GM19238 (cell line): ENCODE data around the gene BET1L.
"Not testable (repeated sequence)": the region's sequence is repeated elsewhere in the genome, so short reads cannot be mapped to it uniquely, and the experiment has no call there.

ENCODE experiments used
- DNase-seq: peaks from one replicate; pipeline ENCODE4 v3.0.0; 2011; ENCODE audit warnings: low spot score; ENCODE audit not compliant: insufficient read length

Gene BET1L, protein sequence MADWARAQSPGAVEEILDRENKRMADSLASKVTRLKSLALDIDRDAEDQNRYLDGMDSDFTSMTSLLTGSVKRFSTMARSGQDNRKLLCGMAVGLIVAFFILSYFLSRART

DNA sequence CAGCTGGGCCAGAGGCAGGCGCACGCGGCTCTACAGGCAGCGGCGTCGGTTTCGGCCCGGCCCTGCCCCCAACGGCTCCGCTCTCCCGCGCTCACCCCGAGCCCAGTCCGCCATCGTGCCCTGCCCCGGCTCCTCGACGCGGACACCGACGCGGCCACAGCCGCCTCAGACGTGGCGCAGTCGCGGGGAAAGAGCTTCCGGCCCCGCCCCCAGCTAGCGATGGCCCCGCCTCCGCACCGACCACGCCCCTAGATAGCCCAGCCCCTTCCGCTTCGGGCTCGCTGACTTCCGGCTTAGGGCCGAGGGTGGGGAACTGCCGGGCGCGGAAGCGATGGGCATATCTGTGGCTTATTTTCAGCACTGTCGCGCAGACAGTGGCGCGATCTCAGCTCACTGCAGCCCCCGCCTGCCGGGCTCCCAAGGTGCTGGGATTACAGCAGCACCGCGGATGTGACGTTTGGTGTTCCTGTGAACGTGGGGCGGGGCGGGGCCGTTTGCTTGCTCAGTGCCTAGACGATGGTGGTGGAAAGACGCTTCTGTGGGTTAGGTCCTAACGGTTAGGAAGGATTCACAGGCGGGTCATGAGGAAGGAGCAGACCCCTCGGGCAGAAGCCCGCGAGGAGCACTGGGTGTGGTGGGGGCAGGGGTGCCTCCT, at the start of gene BET1L, which contains the start of gene RIC8A:
Gene BET1L, minus strand, starts transcription at position 192 of the 655 bp plus-strand sequence. Its CDS starts 78 bp downstream, at position 114.
Gene RIC8A, plus strand, starts transcription at position 501 of the 655 bp plus-strand sequence. CDS start 1,147 bp downstream, outside the sequence.
- peak; percentile 96 for DNase-seq

DNA sequence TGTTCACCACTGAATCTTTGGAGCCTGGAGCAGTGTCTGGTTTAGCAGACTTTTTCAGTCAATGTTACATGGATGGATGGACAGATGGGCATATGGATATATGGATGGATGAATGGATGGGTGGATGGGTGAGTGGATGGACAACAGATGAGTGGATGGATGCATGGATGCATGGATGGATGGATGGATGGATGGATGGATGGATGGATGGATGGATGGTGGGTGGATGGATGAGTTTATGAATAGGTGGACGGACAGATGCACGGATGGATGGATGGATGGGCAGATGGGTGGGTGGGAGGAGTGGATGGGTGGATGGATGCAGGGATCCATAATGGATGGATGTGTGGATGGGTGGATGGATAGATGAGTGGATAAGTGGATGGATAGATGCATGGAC, 48.6 kb upstream of the BET1L start:
- DNase-seq, result no peak

DNA sequence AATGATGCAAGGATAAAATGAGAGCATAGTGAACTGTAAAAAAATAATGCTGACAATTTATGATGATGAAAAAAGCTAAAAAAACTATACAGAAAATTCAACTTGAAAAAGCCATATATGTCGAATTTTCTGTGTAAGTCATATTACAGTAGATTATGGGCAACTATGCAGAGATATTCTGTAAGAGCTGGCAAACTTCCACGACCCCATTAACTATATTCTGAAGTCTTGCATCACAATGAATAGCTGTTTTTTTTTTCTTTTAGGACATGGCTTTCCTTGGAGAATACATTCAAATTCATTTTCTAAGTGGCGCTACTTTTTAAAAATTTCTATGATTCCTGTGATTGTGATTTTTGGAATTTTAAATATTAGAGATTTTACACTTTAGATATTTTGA, 48.0 kb upstream of the BET1L start:
- no peak for DNase-seq

DNA sequence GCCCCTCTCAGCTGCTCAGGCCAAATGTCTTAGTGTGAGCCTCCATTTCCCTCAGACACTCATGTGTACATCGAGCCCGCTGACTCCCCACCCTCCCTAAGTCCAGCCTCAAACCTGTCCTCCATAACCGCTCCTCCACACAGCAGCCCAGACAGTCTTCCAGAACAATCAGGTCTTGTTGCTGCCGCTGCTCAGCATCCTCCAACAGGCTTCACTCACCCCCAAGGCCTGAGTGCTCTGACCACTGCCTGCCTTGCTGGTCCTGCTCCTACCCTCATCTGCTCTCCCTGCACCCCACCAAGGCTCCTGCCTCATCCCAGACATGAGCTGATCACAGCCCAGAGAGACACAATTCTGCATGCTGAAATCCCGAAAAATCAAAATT, 46.7 kb upstream of the BET1L start:
- no peak for DNase-seq

DNA sequence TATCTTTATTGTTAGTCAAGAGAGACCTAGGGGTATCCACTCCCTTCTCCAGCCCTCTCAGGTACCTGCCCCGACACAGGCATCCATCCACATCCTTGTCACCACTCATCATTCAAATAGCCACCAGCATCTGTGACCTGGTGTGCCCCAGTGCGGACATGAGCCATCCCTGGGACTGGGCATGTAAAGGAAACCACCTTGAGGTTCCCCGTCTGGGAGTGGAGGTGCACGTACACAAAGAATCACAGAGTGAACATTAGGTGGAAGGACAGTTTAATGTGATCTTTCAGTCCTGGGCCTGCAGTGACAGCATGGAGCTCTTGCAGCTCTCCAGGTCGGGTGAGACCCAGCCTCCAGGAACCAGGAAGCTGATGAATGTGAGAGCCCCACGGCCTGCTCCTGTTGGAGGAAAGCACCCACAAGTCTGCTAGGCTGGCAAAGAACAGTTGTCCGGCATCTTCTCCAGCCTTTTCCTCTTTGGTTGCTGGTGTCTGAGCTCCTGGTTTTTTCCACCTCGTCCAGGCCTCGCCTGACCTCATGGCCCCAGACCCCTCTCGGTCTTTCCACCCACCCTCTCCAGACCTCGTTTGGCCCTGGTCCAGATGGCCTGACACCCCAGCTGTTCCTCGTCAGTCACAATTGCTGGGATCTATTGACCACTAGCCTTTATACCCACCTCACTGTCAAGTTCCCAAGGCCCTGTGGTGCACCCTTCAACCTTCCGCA, 46.1 kb upstream of the BET1L start:
- no peak for DNase-seq

DNA sequence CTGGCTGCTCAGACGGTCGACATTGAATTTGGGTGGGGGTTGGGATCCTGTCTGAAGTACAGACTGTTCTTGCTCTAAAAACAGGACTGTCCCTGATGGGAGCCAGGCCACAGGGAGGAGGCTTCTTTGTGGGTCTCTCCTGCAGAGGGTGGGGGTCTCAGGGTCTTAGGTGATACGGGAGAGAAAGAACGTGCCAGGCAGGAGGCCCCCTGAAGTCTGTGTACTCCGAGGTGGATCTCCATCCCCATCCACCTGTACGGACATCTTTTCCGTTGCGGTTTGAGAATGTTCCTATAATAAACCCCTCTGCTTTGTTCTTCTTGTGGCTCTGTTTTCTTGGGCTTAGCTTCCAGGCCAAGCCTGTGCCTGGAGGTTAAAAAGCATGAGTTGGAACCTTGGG, 45.5 kb upstream of the BET1L start:
- no peak for DNase-seq

DNA sequence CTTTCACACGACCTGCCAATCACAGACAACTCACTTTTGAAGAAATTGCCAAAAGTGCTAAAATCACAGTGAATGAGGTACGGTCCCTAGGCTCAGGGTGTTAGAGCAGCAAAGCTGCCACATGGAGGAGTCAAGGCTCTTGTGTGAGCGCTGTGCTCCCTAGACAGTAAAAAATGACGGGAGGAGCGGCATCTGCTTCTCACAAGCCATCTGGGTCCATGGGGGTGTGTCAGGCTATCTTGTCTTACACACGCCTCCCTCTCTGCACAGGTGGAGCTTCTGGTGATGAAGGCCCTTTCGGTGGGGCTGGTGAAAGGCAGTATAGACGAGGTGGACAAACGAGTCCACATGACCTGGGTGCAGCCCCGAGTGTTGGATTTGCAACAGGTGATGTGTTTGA, 44.4 kb upstream of the BET1L start:
- no peak for DNase-seq

DNA sequence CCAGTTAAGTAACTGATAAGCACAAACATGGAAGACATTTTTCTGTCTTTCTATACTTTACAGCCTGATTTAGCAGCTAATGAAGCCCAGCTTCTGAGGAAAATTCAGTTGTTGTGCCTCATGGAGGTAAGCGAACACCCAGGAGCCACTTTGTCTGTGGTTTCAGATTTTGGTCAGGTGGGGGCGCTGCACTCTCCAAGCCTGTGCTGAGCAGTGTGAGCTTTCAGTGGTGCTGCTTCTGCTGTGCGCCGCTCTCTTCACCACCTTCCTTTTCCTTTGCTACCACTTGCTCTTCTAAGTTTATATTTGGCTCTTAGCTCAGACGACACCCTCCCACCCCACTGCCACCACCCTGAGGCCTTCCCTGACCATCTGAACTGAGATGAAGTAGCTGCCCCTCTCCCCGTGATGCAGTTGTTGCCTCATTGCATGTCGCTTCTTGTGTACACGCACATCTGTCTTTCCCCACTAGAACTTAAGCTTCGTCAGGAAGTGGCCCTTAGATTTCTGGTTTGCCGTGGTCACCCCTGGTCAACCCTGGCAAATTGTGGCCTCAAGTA, 43.6 kb upstream of the BET1L start:
- no peak for DNase-seq

DNA sequence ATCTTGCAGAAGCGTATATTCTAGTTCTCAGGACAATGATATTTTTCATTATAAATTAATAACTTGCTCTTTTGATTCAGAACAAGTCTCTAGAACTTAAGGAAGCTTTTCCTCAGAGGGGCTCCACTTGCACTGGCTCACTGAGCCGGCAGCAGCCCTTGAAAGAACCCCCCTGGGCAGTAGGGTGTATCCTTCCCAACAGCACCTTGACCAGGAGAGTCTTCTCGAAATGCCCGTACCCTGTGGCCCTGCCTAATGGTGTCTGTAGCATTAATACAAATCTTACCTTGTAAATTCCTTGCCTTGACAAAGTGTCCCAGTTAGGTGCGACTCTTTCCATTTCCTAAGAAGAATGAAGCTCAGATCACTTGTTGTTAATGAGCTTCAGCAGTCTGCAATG, 43.1 kb upstream of the BET1L start:
- DNase-seq, result no peak

DNA sequence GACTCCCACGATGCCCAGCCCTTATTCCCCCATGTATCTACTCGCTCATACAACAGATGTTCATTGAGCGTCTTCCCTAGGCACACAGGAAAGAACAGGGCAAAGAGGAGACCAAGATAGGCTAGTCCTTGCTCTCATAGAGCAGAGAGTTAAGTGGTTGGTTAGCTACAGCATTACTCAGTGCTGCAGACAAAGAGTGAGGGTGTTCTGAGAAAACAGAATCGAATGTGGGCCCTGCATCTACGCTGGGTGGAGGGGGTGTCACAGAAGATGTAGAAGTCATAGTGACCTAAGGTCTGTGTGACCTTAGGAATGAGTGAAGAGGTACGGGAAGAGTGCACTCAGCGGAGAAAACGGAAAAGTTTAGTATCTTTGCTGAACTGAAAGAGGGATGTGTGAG, 41.9 kb upstream of the BET1L start:
- DNase-seq, result no peak

DNA sequence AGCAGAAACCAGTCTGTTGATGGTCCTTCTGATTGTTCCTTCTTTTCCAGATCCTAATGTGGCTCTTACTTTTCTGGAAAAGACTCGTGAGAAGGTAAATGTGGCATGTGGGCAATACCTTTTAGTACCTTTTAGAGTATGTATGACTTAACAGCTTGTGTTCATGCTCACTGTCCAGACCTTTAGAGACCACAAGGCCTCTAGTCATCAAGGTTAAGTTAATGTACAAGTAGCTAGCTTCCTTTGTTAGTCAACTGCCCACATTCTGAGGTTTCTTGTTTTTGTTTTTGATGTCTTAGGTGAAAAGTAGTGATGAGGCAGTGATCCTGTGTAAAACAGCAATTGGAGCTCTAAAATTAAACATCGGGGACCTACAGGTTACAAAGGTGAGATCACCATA, 37.2 kb upstream of the BET1L start:
- no peak for DNase-seq

DNA sequence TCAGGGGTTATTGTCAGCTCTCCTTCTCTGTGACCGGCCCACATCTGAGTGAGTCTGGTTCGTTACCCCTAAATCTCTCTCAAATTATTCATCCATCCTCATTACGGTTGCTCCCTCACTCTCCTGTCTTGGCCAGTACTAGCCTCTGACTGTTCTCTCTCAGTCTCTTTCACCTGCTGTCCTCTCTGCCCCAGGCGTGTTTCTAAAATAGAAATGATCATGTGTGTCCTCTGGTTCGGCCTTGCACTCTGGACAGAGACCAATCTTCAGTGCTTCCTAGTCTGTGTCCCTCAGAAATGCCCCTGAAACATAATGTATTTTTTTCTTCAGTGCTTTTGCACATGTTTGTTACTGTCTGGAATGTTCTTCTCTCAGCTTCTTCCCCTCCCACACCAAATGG, 34.4 kb upstream of the BET1L start:
- no peak for DNase-seq

DNA sequence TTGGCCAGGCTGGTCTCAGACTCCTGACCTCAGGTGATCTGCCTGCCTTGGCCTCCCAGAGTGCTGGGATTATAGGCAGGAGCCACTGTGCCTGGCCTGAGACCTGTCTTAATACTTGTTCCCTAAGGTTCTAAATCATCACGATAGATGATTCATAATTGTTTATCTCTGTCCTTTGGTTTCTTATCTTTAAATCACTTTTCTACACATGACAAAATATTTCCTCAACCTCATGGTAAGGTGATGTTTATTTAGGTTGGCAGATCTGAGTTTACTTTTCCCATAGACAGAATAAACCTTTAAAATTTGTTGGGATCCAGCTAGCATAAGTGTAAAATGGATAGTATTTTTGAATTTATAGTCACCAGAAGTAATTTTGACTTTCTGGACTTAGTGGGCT, 33.1 kb upstream of the BET1L start:
- no peak for DNase-seq

DNA sequence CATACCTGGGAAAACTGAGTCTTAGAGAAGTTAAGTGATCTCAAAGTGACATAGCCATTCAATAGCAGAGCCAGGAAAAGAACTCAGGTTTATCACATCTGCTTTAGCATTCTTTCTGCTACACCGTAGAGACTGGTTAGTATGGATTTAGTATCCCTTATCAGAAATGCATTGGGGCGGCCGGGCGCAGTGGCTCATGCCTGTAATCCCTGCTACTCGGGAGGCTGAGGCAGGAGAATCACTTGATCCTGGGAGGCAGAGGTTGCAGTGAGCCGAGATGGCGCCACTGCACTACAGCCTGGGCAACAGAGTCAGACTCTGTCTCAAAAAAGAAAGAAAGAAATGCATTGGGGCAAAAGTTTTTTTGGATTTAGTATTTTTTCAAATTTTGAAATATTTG, 31.1 kb upstream of the BET1L start:
- DNase-seq, result not testable (repeated sequence)

DNA sequence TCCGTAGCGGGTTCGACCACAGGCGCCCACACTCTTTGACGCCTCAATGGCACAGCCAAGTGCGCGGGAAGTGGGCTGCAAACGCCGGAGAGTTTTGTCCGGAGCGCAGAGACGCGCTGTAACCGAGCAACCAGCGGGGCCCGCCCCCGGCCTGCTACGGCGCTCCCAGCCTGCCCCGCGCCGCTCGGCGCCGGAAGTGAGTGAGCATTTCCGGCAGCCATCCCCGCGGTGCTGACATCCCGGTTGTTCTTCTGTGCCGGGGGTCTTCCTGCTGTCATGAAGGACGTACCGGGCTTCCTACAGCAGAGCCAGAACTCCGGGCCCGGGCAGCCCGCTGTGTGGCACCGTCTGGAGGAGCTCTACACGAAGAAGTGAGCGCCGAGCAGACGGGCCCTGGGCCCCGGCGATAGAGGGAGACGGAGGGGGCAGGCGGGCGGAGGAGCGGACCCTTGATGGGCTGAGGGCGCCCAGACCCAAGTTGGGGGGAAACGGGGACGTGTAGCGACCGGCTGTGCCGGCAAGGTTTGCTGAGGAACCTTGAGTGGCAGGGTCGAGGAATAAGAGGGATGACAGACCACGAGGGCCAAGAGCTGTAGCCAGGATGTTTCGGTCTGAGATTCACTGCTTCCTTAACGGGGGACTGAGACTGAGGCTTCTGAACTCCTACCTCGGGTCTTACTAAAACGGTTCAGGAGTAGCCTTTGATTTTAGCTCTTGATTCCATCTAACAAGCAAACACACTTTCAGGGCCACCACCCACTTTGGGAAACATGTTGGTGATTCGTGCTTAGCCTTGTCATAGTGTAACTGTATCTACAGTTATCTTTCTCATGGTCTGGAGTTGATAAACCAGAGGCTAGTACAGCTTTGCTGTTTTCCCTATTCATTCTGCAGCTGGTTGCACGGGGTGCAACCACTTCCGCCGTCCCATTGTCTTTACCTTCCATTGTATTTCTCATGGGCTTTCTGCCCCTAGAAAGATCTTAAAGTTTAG, 29.9 kb upstream of the BET1L start, which contains the start of gene PSMD13:
Gene PSMD13, plus strand, starts transcription at position 203 of the 994 bp plus-strand sequence. Its CDS starts 74 bp downstream, at position 277.
- DNase-seq, result peak; percentile 93

DNA sequence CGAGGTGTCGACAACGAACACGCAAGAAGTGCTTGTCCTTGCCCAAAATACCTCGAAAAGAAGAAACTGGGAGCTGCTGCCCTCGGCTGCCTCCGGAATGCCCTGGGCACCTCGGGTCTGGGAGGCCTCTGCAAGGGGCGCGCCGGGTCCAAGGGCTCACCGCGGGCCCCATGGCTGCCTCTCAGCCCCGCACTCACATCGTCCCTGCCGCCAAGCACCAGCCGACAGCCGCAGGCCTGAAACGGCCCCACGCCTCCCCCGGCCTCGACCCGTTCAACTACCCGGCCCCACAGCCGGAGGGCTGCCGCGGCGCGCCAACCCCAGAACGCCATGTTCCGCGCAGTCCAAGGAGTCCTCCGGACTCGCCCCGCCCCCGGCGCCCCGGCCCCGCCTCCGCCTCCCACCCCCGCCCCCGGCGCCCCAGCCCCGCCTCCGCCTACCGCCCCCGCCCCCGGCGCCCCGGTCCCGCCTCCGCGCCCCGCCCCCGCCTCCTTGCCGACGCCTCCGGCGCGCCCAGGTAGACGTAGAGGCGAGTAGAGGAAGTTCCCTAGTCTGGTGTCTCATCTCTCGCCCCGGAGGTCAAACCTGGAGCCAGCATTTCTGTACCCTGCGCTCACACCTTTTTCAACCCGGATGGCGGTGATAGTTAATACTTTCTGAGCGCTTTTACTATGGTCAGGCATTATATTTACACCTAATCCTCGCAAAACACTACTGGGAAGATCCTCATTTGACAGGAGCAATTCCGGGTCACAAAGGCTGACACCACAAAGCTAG, 29.0 kb upstream of the BET1L start, which contains the start of gene SIRT3:
Gene SIRT3, minus strand, starts transcription at position 346 of the 777 bp plus-strand sequence. Its CDS starts 14 bp downstream, at position 332.
- peak; percentile 96 for DNase-seq

DNA sequence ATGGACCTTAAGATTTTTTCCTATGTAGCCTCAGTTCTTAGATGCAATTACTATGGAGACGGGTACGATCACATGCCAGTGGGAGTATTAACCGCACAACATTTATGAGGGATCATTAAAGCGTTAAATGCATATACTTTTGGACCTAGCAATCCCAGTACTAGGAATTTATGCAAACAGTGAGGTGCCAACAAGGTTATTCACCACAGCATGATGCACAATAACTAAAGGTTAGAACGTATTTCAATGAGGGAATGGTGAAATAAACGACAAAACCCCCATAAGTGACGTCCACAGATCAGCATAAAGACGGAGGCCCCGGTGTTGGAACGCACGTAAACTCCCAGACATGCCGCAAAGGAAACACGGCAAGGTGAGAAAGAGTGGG, 28.4 kb upstream of the BET1L start:
- no peak for DNase-seq

DNA sequence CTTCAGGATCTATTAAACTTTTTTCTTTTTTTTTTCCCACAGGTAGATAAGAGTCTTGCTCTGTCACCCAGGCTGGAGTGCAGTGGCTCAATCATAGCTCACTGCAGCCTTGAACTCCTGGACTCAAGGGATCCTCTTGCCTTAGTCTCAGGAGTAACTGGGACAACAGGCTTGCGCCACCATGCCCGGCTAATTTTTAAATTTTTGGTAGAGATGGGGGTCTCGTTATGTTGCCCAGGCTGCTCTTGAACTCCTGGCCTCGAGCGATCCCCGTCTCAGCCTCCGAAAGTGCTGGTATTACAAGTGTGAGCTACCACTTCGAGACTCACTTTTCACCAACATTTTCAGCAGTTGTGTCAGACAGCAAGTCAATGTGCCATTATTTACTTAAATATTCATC, 28.0 kb upstream of the BET1L start:
- no peak for DNase-seq

DNA sequence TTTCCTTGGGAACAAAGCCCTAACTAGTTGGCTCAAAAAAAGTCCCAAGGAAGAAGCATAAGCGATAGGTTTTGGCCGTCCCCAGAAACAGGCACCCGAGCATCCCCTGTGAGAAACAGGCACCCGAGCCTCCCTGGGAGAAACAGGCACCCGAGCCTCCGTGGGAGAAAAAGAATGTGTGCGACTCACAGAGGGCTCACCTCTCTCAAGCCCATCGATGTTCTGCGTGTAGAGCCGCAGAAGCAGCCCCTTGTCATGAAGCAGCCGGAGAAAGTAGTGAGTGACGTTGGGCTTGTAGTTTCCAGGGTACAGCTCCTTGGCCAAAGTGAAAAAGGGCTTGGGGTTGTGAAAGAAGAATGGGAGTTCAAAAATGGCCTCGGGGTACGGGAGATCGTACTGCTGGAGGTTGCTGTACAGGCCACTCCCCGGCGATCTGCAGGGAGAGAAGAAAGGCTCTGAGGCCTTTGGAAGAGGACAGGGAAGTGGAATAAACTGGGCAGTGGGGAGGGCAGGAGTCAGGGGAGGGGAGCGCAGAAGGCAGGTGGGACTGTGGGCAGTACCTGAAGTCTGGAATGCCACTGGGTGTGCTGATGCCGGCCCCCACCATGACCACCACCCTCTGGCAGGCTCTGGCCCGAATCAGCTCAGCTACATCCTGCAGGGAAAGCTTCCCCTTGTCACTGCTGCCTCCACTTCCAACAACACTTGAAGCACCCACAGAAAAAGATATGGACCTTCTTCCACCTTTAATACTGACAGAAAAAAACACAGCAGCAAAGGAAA, 25.8 kb upstream of the BET1L start:
- no peak for DNase-seq
